IPS-NIHi7 (cell line): Measurements from ENCODE around the gene ULK3.

Experiments used
- DNase-seq: peaks from one replicate; pipeline ENCODE4 v3.0.0; 2012; ENCODE audit warnings: mixed read lengths; ENCODE audit errors: extremely low spot score

Gene ULK3

DNA sequence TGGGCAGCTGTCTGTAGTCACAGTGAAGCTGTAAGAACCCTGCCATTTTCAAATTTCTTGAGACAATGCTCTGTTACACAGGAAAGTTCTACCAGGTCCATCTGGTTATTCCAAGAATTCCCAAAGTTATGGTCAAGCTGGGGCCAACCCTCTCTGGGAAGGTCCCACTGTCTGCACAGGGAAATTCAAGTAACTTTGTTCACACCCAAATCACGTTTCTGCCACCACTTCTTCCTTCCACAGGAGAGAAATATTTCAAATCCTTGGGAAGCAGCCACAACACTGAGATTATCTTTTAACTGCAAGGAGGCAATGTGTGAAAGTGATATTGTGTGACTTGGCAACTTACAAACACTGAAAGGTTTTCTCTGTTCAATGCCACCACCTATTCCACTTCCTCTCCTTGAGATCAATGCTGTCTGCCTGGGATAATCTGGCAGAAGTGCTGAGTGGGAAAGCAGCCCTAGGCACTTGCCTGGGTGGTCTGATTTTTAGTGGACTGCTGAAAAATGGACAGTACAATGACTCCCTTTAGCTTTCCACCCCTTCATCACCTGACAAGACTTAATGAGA lies 24.6 kb upstream of the ULK3 start:
- no peak for DNase-seq

GRCh38 chr15:74866090-74866489 lies 23.1 kb upstream of the ULK3 start:
- DNase-seq, result no peak

GRCh38 chr15:74865316-74865715 lies 22.4 kb upstream of the ULK3 start:
- no peak for DNase-seq

DNA sequence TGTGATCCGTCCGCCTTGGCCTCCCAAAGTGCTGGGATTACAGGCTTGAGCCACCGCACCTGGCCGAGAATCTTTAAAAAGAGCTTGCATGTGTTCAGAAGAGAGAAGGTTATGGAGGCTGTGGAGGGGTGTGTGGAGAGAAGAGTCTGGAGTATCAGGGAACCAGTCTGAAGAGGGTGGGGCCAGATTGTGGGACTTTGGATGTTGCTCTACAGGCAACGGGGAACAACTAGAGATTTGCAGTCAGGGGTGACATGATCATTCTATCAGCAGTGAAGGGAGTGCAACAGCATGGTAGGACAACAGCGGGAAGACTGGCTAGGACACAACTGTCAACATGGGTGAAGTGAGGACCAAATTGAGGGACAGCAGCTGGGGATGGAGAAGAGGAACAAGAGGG lies 21.3 kb upstream of the ULK3 start:
- no peak for DNase-seq

DNA sequence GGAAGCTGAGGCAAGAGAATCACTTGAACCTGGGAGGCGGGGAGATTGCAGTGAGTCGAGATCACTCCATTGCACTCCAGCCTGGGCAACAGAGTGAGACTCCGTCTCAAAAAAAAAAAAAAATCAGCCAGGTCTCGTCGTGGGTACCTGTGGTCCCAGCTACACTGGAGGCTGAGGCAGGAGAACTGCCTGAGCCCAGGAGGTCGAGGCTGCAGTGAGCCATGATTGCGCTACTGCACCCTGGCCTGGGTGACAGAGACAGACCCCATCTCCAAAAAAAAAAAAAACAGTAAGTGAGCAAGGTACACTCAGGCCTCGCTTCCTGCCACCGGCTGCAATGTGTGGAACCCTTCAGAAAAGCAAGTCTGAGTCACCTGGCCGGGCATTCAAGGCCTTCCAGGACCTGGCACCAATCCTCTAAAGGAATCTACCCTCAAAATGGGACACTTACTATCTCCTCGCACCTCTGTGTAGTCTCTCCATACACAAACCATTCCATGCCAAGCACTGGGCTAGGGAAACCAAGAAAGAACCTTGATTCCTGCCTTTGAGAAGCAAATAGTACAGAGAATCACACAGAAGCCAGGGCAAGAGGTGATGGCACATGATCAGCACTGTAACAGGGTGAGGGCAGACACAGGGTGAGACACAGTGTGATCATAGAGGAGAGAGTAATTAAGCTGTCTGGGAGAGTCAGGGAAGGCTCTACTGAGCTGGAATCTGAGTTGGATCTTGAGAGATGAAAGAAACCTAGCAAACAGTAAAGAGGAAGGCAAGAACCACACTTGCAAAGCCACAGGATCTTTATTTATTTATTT lies 20.5 kb upstream of the ULK3 start:
- DNase-seq, result no peak

GRCh38 chr15:74858369-74858740 lies 15.4 kb upstream of the ULK3 start:
- no peak for DNase-seq

DNA sequence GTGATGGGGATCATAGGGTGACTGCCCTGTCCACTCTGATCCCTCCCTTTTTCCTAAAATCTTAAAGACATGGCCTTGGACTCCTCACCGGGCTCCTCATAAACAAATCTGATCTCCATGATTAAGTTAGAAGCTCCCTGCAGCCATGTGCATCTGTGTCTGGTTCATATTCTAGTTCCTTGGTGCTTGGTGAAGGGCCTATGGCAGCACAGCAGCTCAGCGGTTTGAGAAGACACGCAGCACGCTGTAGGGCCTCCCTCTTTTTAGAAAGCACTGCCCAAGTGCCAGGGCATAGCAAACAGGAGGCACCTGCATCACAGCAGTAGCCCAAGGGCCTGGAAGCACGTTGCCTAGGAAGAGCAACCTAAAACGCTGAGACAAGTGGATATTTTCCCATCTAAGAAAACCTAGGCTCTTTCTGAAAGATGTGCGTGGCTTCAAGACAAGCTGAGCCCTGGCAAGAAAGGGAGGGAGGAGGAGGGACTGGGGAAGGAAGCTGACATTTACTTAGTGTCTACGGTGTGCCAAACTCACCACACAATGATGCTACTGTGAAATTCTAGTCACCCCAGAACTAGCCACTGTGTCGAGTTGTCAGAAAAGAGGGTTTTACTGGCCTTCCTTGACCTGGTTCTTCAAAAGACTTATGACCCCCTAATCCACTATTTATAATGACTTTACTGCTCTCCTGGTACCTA lies 14.9 kb upstream of the ULK3 start:
- no peak for DNase-seq

GRCh38 chr15:74857082-74857655 lies 14.2 kb upstream of the ULK3 start:
- no peak for DNase-seq

DNA sequence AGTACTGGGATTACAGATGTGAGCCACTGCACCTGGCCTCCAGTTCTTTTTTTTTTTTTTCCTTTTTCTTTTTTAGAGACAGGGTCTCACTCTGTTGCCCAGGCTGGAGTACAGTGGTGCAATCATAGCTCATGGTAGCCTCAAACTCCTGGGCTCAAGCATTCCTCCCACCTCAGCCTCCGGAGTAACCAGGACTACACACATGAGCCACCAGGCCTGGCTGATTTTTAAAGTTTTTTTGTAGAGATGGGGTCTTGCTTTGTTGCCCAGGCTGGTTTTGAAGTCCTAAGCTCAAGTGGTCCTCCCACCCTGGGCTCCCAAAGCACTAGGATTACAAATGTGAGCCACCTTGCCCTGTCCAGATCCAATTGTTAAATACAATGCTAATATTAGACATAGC lies 13.6 kb upstream of the ULK3 start:
- DNase-seq, result no peak

- DNase-seq, result no peak
Observed at GRCh38 chr15:74855857-74856256, 12.9 kb upstream of the ULK3 start.

DNA sequence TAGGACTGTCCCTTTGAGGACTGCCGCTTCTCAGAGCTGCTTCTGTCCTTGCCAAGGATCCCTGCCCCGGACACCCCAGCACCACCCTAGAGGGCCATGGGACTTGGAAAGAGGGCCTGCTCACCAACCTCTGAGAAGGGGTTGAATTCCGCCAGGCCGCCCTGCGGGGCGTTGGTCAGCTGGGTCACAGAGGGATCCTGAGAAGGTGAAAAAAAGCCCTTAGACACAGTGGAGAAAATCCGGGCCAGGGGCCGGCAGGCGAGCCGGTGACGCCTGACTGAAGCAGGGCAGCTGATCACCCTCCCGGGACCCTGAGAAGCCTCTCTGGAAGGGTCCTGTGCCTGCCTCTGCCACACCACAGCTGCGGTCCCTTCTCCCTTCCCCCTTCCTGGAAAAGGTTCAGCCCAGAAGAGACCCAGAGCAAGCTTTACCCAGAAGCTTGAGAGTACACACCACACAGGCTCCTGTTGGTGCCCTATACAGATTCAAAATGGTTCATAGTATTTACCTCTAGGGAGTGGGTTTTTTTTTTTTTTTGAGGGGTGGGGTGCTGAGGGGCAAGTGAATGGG lies 11.6 kb upstream of the ULK3 start:
- no peak for DNase-seq

DNA sequence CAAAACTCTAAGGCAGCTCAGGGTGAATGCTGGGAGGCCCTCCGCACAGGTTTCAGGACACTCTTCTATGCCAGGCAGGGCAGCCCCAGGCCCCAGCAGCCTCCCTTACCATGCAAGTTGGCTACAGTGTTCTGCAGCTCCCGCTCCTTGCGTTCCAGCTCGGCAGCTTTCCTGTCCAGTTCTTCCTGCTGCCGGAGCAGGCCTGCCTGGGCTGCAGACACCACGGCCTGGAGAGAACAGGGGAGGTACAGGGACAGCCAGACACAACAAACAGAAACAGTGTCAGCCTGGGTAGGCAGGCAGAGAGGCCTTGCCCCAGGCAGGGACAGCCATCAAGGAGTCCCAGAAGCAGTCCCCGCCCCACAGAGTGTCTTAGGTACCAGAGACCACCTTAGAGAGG lies 9.0 kb upstream of the ULK3 start:
- DNase-seq, result no peak

GRCh38 chr15:74850393-74850792 lies 7.4 kb upstream of the ULK3 start:
- DNase-seq, result no peak

- no peak for DNase-seq
Observed at GRCh38 chr15:74847432-74847831, 4.5 kb upstream of the ULK3 start.

GRCh38 chr15:74845581-74845980 lies 2.6 kb upstream of the ULK3 start:
- DNase-seq, result no peak

- DNase-seq, result no peak
Observed at GRCh38 chr15:74845208-74845568, 2.2 kb upstream of the ULK3 start.

GRCh38 chr15:74844319-74845207 lies 1.6 kb upstream of the ULK3 start:
- DNase-seq, result no peak

DNA sequence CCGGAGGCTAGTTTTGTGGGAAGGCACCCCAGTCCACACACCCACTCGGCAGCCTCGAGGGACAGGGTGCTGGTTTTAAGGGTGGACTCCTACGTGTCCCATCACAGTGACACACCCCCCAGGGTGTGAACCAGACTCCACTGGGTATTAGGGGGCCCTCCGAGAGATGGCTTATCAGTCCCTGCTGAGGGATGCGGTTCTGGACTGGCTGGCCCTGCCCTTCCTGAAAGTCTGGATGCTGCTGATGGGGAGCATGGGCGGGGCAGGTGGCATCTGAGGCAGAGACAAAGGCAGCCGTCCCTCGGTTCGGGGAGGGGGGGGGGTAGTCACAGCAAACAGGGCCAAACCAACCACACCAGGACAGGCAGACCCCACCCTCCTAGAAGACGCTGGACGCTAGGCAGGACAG lies 939 bp upstream of the ULK3 start:
- DNase-seq, result no peak

DNA sequence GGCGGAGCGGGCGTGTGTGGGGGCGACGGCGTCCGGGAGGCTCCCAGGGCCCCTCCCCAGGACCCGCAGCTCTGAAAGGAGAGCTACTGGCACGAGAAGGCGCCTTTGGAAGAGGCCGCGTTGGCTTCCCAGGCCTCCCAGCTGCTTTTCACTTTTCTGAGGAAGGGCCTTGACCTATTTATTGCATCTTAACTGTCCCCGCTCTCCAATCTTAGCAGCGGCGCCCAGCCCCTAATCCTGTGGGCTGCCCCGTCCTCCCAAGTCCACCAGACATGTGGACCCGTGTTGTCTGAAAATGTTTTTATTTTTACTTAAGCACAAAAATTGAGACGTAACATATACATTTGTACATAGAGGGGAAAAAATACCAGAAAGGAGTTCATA lies 481 bp upstream of the ULK3 start:
- no peak for DNase-seq

DNA sequence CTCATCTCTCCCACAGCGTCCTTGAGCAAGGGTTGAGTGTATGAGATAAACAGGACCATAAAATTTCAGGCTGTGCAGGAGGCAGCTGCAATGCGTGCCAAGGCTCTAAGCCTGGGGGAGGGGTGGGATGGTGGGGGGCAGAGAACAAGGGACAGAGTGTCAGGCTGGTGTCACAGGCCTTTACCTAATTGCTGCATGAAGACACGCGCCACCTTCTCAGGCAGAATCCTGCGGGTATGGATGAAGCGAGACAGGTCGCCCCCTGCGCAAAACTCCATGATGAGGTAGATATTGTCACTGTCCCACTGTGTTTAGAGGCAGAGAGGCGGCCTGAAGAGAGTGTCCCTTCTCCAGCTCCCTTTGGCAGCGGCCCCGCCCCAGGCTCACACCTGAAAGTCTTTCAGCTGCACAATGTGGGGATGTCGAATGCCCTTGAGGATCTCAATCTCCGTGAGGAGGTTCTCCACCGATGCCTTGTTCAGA lies 1.0 kb downstream of the ULK3 start:
- no peak for DNase-seq
